ENCODE measurements around the gene ZIC5.

Gene ZIC5

DNA sequence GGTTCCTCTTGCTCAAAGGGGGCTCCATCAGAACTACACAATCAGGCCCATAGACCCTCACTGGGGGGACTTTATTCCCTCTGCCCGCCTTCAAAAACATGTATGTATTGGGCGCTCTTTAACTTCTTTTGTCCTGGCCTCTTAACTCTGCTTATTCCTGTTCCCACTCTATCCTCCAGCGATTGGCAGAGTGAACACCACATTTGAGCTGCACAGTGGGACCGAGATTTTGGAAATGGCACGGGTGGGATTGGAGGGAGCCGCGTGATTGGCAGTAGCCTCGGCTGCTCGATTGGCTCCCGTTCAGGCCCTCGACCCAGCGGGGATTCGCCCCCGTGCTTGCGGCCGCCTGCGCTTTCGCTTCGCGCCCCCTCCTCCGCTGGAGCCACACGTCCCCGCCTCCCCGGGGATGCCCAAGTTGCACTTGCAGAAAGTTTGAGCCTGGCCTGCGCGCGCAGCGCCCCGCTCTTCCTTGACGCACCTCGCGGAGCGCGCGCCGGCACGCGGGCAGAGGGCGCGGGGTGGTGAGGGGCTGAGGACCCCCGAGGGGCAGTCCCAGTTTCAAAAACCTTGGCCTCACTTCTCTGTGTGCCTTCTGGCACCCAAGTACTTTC is at the start of gene ZIC5:
Gene ZIC5 (minus strand): TSS at position 192 of the 614 bp plus-strand sequence. CDS start 164 bp downstream, at position 28.
- FAIRE-seq: no peak

DNA sequence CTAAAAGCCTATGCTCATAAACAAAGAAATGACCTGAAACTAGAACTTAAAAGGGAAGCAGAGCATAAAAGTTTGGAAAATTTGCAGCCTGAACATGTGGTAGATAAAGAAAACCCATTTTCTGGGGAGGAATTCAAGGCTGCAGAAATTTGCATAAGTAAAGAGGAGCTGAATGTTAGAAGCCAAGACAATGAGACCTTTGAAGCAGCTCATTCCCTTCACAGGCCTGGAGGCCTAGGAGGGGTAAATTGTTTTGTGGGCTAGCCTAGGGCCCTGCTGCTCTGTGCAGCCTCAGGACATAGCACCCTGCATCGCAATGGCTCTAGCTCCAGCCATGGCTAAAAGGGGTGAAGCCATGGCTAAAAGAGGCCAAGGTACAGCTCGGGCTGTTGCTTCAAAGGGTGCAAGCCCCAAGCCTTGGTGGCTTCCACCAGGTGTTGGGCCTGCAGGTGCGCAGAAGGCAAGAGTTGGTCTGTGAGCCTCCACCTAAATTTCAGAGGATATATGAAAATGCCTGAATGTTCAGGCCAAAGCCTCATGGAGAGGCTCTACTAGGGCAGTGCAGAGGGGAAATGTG is 48.3 kb upstream of the ZIC5 start:
- no peak for FAIRE-seq

DNA sequence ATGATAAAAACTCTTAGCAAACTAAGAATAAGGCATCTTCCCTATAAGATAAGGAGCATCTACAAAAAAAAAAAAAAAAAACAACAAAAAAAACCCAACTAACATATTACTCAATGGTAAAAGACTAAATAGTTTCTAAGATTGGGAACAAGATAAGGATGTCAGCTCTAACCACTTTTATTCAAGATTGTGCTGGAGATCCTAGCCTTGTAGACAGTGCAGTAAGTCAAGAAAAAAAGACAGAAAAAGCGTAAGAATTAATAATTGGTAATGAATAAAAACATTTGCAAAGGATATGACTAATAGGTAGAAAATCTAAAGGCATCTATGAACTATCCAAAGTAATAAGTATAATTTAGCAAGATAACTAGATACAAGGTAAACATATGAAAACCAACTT is 43.1 kb upstream of the ZIC5 start:
- FAIRE-seq: no peak

DNA sequence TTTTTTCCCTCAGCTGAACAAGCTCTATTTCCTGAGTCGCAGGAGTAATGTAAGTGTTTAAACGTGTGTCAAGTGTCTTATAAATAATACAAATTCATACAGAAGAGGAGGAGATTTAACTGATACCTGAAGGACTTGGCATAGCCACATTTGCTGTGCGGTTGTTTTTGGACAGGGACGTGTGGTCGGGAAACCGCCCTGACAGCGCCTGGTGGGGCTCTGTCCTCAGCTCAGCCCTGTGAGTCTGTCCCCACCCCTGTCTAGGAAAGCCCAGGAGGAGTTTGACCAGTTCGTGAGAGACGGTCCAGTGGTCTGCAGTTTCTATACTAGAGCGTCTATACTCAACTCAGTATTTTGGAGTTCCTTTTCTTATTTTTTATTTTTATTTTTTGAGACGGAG is 26.7 kb upstream of the ZIC5 start:
- FAIRE-seq: no peak

DNA sequence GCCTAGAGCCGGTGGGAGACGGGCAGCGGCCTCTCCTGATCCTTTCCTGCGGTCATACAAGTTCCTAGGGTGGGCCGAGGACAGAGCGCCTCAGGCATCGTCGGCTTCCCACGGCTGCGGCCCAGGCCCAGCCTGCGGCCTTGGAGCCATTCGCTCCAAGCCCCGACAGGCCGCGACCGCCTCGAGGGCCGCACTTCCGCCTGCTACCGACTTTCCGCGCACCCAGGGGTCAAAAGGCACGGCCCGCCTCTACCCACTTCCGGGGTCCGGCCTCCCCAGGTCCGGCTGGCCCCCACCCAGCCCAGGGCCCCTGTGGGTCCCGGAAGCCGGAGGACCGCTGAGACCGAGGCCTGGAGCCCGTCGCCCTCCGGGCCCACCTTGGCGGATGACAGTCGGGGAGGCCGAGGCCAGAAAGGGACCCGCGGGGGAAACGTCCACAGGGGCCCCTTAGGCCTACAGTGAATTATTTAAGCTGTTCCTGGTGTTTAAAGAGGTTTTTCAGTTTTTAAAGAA is 26.2 kb upstream of the ZIC5 start:
- no peak for FAIRE-seq

DNA sequence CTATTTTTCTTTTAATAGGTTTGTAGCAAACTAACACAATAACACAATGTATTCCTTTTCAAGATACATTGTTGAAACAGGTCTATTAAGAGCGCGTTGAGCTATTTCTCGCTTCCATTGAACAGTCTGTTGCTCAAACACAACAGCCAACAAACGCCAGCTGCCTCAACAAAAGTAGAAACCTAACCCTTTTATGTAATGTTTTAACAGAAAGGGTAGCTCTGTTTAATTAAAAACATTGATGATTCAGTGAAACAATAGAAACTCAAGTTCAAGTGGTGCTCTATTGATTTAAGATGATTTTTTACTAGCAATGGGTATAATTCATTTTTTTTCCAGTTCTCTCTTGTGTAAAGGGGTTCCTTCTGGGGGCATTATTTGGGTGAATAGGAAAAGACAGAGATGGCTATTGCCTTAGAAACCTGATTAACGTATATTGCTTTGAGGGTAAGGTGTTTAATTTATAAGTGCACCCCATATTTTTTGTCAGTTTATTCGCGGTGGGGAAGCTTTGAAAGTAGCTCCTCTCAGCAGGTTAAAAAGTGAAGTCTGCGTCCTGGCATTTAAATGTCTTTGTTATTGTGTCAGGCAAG is 24.9 kb upstream of the ZIC5 start:
- no peak for FAIRE-seq

DNA sequence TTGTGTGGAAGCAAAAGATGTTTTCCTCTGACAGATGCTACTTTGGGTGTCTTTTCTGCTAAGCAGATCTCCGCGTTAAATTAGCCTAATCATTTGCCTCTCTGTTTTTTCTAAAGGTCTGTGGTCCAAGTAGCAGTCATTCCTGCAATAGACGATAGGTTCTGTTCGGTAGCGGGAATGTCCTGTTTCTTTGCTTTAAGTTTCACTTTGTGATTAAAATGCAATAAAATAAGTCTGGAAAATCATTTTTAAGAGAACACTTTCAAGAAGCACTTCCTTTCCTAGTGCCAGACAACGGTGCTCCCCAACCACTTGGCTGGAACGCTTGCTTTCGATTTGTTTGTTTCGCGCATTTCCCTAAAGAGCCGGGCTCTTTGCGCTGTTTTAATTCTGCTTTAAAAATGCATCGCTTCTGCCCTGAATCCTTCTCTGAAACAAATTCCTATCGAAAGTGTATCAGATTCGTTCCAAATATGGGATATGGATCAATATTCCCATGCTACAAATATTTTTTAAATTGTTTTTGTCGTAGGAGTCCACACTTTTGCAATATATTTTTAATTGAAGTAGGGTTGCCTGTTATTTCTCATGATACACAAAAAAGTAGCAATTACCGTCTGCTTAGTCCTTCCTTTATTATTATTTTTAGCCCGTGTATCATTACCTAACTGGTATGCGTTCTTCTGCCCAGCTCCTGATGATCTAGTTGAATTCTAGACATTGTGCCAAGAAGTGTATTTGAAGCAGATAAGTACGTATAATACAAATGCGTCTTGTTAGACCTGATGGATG is 24.2 kb upstream of the ZIC5 start:
- no peak for FAIRE-seq

DNA sequence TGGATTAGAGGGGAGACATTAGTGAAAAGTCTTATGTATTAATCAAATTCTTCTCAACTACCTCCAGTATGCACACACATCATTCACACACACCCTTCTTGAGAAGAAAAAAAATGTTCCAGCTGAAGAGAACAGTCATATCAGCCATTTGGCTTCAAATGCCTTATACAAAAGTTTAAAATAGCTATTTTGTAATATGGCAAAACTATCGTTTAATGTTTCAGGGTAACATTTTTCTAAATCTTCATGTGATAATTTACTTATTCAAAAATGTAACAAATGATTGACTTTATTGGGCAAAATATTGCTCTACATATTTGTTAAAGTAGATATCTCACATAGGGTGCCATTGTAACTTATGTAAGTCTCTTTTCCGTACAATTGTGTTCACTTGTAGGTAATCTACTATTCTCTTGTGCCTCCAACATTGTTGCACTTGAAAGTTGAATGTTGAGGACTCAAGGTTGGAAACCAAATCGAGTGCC is 23.6 kb upstream of the ZIC5 start:
- FAIRE-seq: no peak

DNA sequence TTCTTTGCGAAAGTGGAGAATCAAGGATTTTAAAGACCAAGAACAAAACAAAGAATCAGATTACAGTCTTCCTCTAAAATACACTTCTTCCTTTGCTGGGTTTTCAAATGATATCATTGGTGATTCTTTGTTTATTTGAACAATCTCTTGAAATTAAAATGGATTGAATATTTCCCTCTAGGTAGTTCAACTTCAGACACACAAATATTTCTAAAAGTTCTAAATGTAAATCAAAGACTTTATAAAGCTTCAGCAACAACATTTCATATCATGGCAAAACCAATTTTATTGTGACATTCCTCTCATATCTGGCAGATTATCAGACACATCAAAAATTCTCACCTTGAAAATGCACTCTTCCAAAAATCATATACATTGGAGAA is 23.1 kb upstream of the ZIC5 start:
- FAIRE-seq: no peak

DNA sequence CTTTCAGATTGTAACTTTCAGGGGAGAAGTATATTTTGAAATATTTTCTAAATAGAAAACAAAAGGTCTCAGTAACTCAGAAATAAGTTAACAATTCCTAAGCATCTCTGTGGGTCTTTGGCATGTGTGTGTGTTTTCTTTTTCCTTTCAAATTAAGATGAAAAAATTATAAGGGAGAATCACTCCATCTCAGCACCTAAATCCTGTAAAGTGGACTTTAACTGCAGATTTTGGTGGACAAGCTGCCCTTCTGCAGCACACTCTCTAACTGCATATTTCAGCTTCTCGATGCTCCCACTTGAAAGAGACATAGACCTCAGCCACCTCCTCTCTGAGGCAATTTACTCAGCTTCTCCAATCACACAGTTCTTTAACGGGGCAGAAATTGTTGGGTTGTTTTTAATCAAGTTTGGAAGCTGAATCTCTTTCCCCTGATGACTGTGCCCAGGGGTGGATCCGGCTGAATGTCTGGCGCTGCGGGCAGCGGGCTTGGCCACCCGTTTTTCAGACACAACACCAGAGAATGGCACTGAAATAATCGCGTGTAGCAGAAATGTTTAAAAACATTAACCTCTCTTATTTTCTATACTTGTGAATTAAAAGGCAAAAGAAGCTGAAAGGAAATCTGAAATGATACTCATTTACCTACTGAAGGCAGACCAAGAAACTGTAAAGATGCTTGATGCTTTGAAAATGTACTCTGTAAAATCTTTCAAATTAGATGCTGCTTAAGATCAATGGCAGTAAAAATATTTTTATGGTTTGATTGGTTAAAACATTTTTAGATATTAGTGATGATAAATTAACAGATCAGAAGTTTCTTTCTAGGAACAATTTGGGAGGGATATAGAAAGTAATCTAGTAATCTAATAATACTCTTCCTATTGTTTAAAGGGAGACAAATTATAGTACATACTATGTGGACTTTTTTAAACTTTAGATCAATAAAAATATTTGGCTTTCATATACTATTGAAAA is 22.4 kb upstream of the ZIC5 start:
- peak; percentile 54 for FAIRE-seq

DNA sequence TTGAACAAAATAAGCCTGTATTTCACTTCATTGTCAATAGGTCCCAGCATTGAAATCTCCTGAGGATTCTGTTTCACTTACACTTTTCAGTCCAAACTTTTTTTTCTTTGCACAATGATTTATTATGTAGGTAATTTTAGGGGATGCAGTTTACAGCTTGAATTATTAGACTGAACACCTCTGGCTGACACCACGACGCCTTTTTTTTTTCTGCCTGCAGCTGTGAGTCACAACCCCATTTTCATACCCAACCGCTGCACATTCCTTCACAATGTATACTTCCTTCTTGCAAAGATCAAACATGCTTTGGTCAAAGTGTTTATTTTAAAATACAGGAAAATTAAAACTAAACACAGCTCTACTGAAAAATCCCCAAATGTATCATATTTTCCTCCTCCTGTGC is 21.4 kb upstream of the ZIC5 start:
- FAIRE-seq: no peak

DNA sequence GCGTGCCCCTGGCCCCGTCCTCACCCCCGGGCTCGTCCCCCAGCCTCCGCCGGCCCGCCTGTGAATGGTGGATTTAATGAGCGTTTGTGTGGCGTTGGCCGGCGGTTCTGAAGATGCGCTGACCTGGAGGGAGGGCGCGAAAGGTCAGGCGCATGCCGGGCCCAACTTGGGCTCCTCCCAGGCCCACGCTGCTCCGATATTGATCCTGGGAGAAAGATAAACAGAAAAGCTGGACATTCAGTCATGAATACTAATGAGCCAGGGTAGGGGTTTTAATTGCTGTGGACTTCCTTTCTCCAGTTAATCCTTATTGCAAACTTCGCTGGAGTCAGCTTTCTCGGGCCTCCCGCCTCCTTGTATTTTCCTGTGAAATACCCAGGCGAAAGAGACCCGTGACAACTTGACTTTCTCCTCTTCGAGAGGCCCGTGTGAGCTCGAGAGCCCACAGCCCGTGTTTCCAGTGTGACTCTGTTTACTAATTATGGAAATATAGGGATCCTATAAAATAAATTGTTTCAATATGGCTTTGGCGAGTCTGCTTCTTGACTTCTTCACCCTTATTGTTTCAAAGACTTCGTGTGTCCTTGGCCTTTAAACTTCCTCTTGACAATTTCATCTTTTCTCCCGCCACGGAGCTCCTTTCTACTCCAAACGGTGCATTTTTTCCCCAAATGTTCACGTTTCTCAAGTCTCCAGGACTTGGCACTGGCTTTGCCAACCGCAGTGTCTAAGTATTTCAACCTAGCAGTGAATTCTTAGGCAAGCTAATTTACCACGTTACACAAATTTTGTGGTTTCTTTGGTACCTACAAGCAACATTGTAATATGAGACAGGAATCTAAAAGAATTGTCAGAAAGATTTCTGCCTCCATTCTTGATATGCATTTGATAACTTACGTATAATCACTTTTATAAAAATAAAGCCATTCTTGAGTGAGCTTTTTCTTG is 20.5 kb upstream of the ZIC5 start:
- no peak for FAIRE-seq

DNA sequence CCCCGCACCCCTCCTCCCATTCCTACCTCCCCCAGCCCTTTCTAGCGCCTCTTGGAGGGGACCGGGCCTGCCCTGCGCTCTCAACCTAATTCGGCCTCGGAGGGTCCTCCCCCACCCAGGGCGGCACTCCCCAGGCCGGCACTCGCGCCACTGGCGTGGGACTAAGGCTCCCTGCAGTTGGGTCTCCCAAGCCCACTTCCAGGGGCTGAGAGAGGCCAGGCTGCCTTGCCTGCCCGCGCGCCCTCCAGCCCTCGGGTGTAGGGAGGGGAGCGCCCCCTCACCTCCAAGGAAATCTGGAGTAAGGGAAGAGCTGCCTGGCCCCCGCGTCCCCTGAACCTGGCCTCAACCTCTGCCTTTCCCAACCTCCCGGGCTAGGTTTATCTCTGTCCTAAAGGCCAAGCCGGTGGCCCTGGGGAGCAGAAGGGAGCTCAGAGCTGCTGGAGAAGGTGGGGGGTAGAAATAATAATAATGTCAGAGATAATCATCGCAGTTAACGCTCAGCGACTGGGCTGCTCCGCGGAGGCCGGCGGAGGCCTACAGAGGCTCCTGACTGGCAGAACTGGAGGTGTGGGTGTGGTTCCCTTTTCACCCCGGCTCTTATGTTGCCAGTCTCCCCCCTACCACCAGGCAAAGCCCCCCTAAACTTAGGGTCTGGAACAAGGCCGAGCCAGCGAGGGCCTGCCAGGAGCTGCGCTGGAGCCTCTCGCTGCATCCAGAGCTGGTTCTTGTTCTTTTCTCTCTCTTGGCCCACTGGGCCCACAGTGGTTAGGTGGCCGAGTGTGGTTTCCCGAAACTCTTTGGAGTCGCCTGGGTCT is 19.7 kb upstream of the ZIC5 start:
- no peak for FAIRE-seq

DNA sequence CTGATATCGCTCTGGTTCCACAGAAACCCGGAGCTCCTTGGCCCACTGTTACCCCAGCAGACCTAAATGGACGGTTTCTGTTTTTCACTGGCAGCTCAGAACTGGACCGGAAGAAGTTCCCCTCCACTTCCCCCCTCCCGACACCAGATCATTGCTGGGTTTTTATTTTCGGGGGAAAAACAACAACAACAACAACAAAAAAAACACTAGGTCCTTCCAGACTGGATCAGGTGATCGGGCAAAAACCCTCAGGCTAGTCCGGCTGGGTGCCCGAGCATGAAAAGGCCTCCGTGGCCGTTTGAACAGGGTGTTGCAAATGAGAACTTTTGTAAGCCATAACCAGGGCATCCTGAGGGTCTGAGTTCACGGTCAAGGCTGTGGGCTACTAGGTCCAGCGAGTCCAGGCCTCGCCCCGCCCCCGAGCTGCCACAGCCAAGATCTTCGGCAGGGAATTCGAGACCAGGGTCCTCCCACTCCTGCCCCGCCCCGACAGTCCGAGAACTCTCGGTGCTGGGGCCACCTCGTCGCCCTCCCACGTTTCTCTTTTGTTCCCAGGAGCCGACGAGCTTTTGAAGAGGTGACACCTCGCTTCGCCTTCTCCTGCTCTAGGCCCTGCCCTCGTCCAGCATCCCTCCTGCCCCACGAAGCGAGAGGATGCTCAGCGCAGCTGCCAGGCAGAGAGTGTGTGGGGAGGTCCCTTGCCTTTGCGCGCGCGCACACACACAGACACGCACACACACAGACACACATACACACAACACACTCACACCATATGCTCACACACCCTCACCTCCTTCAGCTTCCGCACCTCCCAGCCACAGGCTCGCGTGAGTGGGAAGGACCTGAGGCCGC is 18.8 kb upstream of the ZIC5 start:
- no peak for FAIRE-seq

DNA sequence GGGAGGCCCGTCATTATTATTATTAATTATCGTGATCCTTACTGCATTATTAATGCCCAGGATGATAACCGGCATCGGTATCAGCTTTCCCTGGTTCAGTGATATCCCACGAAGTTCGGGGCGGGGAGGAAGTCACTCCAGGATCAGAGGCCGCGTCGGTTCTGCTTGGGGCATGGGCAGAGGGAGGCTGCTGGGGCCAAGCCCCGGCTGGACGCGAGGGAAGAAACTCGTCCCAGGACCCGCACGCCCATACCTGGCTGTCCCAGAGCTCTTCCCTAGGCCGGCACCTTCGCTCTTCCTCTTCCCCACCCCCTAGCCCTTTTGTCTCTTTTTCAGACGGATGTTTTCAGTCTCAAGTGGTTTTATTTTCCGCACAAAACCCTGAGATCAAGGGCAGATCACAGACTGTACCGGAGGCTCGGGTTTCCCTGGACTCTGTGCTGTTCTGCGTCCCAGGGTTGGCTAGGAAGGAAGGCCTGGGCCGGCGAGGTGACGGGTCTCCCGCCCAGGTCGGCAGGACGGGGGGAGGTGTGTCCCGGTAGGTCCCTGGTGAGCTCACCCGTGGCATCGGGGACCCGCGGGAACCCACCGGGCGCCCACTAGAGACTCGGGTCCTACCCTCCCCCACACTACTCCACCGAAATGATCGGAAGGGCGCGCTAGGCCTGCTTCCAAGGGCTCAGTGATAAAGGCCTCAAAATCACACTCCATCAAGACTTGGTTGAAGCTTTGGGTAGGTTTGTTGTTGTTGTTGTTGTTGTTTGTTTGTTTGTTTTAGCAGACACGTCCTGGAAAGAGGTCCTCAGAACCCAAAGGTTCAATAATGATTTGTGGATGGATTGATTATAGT is 17.9 kb upstream of the ZIC5 start:
- FAIRE-seq: no peak

DNA sequence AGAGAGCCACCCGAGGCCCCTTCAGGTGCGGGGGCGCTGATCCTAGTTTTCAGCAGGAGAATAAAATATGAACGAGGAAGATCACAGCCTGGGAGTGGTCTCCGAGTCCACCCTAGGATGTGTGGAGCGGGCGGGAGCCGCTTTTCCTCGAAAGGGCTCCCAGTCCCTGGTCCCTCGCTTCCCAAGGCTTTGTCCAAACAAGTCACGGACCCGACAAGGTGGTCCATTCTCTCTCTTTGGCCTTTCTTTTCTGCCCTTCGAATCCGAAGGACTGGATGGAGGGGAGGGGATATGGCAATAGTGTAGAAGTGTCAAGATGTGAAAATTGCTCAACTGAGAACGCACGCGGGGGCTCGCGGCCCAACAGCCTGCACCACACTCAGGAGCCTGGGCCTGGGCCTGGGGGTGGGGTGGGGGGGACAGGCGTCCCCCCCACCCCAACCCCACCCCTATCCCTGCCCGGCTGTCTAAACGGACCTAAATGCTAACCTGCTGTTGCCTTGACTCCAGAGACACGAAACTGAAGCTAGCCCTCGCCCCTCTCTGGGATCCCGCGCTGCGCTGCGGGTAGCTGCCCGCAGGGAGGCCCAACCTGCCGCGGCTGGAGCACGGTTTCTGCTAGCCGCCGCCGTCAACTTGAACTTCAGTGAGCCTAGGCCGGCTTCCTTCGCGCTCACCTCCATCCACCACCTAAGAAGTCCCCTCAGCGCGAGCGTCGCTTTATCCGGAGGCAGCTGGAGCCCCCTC is 17.1 kb upstream of the ZIC5 start:
- FAIRE-seq: no peak

All from A204.1 (cell line).